Activated naive CD8-positive, alpha-beta T cell treated with anti-CD3 and anti-CD28 coated beads, Interleukin-2, amount 50 U/mL, for 24 hours (primary cell): ENCODE measurements around the gene EPHA7.

ENCODE experiments used
- ATAC-seq: fragments of 150-1000 bp; cut with Tn5 transposase; one replicate; pipeline ENCODE4 v1.10.0; 2021
- DNase-seq: peaks from one replicate; pipeline ENCODE4 v3.0.0; 2021
- H3K27ac Mint-ChIP-seq: one replicate; pipeline ENCODE4 v1.8.0; 2021; ENCODE audit warnings: mild to moderate bottlenecking, mixed read lengths
- H3K27me3 Mint-ChIP-seq: one replicate; pipeline ENCODE4 v1.8.0; 2021; ENCODE audit warnings: mixed read lengths
- H3K36me3 Mint-ChIP-seq: one replicate; pipeline ENCODE4 v1.8.0; 2021; ENCODE audit warnings: low read depth, mixed read lengths
- H3K4me1 Mint-ChIP-seq: one replicate; pipeline ENCODE4 v1.8.0; 2021; ENCODE audit warnings: mixed read lengths
- H3K4me3 Mint-ChIP-seq: one replicate; pipeline ENCODE4 v1.8.0; 2021; ENCODE audit warnings: mild to moderate bottlenecking, moderate library complexity, mixed read lengths
- H3K9me3 Mint-ChIP-seq: one replicate; pipeline ENCODE4 v1.8.0; 2021; ENCODE audit warnings: mixed read lengths

EPHA7 gene

DNA sequence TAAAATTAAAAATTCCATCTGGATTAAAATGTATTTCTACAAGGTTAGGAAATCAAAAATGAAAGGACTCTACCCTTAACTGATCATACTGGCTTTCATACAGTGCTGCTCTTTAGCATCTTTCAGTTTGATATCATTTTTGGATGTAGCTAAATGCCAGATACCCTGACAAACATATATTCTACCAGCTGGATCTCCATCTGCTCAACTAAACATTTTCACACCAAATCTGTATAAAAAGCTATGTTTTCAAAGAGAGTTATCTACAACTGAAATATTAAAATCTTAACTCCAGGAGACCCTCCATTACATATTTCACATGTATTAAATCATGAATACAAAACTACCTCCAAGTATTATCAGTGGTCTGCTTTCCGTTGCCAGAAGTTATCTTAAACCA, 95.7 kb downstream of the EPHA7 start:
- Mint-ChIP-seq H3K36me3 (no peaks in the 10 kb centered on the region), H3K27ac (no peak overlapping the region), H3K4me1 (no peaks in the 10 kb centered on the region), H3K27me3 (no peaks in the 10 kb centered on the region), H3K4me3 (no peak overlapping the region), H3K9me3 (peaks cover 5% of the 10 kb centered on the region)
- DNase-seq = no peak
- no peak for ATAC-seq

- DNase-seq = no peak
- Mint-ChIP-seq H3K27ac (no peak overlapping the region), H3K9me3 (peaks cover 5% of the 10 kb centered on the region), H3K4me3 (no peak overlapping the region), H3K4me1 (no peaks in the 10 kb centered on the region), H3K36me3 (no peaks in the 10 kb centered on the region), H3K27me3 (no peaks in the 10 kb centered on the region)
- ATAC-seq = no peak
These were observed 96.7 kb downstream of the EPHA7 start for GRCh38 chr6:93322651-93323050.

DNA sequence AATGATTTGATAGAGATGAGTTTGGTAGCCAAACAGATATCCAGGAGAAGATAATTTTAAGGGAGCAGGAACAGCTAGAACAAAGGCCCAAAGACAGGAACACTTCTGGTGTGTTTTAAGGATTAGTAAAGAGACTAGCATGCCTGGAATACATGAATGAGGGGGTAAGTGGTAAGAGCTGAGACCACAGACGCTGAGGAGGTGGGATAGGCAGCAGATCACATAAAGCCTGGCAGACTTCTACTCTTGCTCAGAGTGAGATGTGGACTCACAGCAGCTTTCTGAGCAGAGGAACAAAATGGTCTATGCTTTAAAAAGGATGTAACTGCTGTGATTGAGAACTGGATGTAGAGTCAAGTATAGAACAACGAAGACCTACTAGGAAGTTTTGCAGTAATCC, 100.1 kb downstream of the EPHA7 start:
- no peak overlapping the region for H3K4me3 Mint-ChIP-seq
- no peak for ATAC-seq
- no peaks in the 10 kb centered on the region for H3K4me1 Mint-ChIP-seq
- no peak for DNase-seq
- no peaks in the 10 kb centered on the region for H3K36me3 Mint-ChIP-seq
- H3K9me3 Mint-ChIP-seq = peaks cover 5% of the 10 kb centered on the region
- H3K27ac Mint-ChIP-seq = no peak overlapping the region
- H3K27me3 Mint-ChIP-seq = no peaks in the 10 kb centered on the region

GRCh38 chr6:93318121-93318520, 101.2 kb downstream of the EPHA7 start:
- no peaks in the 10 kb centered on the region for H3K36me3 Mint-ChIP-seq
- DNase-seq (no peak), ATAC-seq (no peak)
- H3K4me1 Mint-ChIP-seq = no peaks in the 10 kb centered on the region
- no peak overlapping the region for H3K27ac Mint-ChIP-seq
- no peak overlapping the region for H3K4me3 Mint-ChIP-seq
- H3K9me3 Mint-ChIP-seq = peaks cover 5% of the 10 kb centered on the region
- H3K27me3 Mint-ChIP-seq = no peaks in the 10 kb centered on the region

- peaks cover 5% of the 10 kb centered on the region for H3K9me3 Mint-ChIP-seq
- no peak for ATAC-seq
These were observed 101.8 kb downstream of the EPHA7 start for GRCh38 chr6:93317592-93317991.

GRCh38 chr6:93307505-93308409, 111.6 kb downstream of the EPHA7 start:
- Mint-ChIP-seq H3K4me3 (no peak overlapping the region), H3K4me1 (no peaks in the 10 kb centered on the region), H3K27me3 (no peaks in the 10 kb centered on the region), H3K36me3 (no peaks in the 10 kb centered on the region), H3K9me3 (peaks cover 10% of the 10 kb centered on the region), H3K27ac (no peak overlapping the region)
- ATAC-seq (no peak), DNase-seq (no peak)

More at GRCh38 chr6:93317592-93317991, 101.8 kb downstream of the EPHA7 start:
- no peak overlapping the region for H3K27ac Mint-ChIP-seq
- no peak overlapping the region for H3K4me3 Mint-ChIP-seq
- no peak for DNase-seq
- no peaks in the 10 kb centered on the region for H3K36me3 Mint-ChIP-seq
- H3K27me3 Mint-ChIP-seq = no peaks in the 10 kb centered on the region
- H3K4me1 Mint-ChIP-seq = no peaks in the 10 kb centered on the region

GRCh38 chr6:93305088-93305487, 114.3 kb downstream of the EPHA7 start:
- ATAC-seq (no peak), DNase-seq (no peak)
- Mint-ChIP-seq H3K4me3 (no peak overlapping the region), H3K36me3 (no peaks in the 10 kb centered on the region), H3K9me3 (peaks cover 5% of the 10 kb centered on the region), H3K27ac (no peak overlapping the region), H3K4me1 (no peaks in the 10 kb centered on the region), H3K27me3 (no peaks in the 10 kb centered on the region)

GRCh38 chr6:93304505-93304904, 114.9 kb downstream of the EPHA7 start:
- DNase-seq (no peak), ATAC-seq (no peak)
- no peaks in the 10 kb centered on the region for H3K4me1 Mint-ChIP-seq
- H3K9me3 Mint-ChIP-seq = peaks cover 5% of the 10 kb centered on the region
- no peak overlapping the region for H3K27ac Mint-ChIP-seq
- no peaks in the 10 kb centered on the region for H3K36me3 Mint-ChIP-seq
- no peaks in the 10 kb centered on the region for H3K27me3 Mint-ChIP-seq
- H3K4me3 Mint-ChIP-seq = no peak overlapping the region

DNA sequence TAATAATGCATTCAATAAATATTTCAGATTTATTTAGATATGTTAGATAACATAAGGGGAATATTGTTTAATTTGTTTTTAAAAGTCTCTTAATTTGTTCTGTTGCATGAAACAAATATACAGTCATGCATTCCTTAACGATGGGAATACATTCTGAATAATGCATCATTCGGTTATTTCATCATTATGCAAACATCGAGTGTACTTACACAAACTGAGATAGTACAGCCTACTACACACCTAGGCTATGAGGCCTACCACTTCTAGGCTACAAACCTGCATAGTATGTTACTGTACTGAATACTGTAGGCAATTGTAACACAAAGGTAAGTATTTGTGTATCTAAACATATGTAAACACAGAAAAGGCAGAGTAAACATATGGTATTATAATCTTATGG, 118.7 kb downstream of the EPHA7 start:
- Mint-ChIP-seq H3K4me1 (no peaks in the 10 kb centered on the region), H3K27ac (no peak overlapping the region)

DNA sequence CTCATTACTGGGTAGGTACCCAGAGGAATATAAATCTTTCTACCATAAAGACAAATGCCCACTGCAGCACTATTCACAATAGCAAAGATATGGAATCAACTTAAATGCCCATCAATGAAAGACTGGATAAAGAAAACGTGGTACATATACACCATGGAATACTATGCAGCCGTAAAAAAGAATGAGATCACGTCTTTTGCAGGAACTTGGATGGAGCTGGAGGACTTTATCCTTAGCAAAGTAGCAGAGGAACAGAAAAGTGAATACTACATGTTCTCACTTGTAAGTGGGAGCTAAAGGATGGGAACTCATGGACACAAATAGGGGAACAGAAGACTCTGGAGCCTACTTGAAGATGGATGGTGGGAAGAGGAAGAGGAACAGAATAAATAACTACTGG, 119.7 kb downstream of the EPHA7 start:
- H3K36me3 Mint-ChIP-seq = no peaks in the 10 kb centered on the region

More for the DNA sequence above, 118.7 kb downstream of the EPHA7 start:
- DNase-seq (no peak), ATAC-seq (no peak)
- H3K27me3 Mint-ChIP-seq = no peaks in the 10 kb centered on the region
- H3K36me3 Mint-ChIP-seq = no peaks in the 10 kb centered on the region
- no peak overlapping the region for H3K4me3 Mint-ChIP-seq
- peaks cover 3% of the 10 kb centered on the region for H3K9me3 Mint-ChIP-seq

DNA sequence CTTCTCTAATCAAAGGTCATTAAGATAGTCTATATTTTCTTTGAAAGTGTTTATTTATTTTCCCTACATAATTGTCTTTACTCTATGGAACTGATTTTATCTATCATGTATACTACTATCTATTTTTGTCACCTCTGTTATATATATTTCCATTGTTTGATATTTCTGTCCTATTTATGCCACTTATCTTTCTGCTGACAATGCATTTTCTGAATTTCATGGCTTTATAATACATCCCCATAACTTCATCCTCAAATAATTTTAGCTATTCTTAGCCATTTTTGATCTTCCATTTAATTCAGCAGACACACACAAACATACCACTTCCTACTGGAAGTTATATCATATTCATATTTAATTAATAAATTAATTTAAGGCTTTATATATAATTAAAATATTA, 123.7 kb downstream of the EPHA7 start:
- Mint-ChIP-seq H3K4me1 (no peaks in the 10 kb centered on the region), H3K4me3 (no peak overlapping the region), H3K9me3 (peaks cover 13% of the 10 kb centered on the region), H3K27ac (no peak overlapping the region), H3K36me3 (no peaks in the 10 kb centered on the region), H3K27me3 (no peaks in the 10 kb centered on the region)
- DNase-seq (no peak), ATAC-seq (no peak)

More for the DNA sequence above, 119.7 kb downstream of the EPHA7 start:
- H3K9me3 Mint-ChIP-seq = peaks cover 7% of the 10 kb centered on the region
- DNase-seq = no peak
- H3K4me1 Mint-ChIP-seq = no peaks in the 10 kb centered on the region
- H3K27me3 Mint-ChIP-seq = no peaks in the 10 kb centered on the region
- no peak overlapping the region for H3K27ac Mint-ChIP-seq
- no peak for ATAC-seq
- H3K4me3 Mint-ChIP-seq = no peak overlapping the region

DNA sequence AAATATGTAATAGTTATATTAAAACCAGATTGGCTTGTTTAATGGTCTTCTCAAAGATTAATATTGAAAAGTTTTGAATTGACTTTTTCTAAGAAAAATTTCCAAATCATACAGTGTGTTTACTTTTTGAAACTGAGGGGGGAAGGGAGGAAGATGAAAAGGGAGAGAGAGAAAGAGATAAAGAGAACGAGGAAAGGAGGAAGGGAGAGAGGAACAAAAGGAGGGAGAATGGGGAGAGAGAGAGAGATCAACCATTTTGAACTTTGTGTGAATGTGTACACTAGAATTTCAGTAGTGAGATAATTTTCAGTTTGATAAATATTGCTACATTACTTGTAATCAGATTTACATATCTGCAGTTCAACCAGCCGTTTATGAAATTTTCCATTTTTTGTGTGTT, 124.5 kb downstream of the EPHA7 start:
- Mint-ChIP-seq H3K4me1 (no peaks in the 10 kb centered on the region), H3K27ac (no peak overlapping the region), H3K27me3 (no peaks in the 10 kb centered on the region), H3K36me3 (no peaks in the 10 kb centered on the region), H3K4me3 (no peak overlapping the region), H3K9me3 (peaks cover 13% of the 10 kb centered on the region)
- DNase-seq (no peak), ATAC-seq (no peak)

DNA sequence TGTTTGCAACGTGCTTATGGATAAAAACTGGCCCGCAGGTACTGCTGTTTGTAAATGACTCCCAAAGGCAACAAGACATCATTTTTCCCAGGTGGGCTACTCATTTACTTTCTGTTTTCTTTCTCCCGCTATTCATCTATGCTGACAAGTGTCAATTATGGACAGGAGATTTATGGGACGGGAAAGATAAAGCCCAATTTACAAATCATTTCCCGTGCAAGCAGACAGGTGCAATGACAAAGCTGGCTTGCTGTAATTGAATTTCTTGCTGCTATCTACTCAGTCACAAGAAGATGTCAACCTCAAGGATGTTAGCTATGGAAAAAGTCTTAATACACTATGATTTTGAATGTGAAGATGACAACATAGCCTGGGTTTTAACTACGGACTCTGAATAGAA, 125.5 kb downstream of the EPHA7 start:
- Mint-ChIP-seq H3K27ac (no peak overlapping the region), H3K9me3 (peaks cover 13% of the 10 kb centered on the region), H3K4me3 (no peak overlapping the region), H3K36me3 (no peaks in the 10 kb centered on the region), H3K27me3 (no peaks in the 10 kb centered on the region), H3K4me1 (no peaks in the 10 kb centered on the region)
- ATAC-seq = no peak
- no peak for DNase-seq

DNA sequence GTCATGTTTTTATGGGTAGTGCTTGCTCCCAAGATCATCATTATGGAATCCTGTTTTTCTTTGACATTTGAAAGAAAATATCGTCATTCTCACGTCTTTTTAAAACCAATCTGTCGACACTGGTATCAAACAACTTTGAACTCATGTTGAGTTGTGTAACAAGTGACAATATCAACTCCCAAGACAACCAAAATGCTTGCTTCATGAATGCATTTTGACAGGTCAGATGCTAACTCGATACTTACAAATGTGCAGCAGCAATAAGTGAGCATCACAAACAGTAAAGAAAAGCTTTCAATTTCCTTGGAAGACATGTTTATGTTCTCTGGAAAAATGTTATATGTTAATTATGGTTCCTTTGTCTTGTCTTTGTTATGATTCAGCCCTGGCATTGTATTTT, 125.9 kb downstream of the EPHA7 start:
- no peaks in the 10 kb centered on the region for H3K27me3 Mint-ChIP-seq
- no peak overlapping the region for H3K27ac Mint-ChIP-seq
- no peak for DNase-seq
- no peaks in the 10 kb centered on the region for H3K4me1 Mint-ChIP-seq
- H3K4me3 Mint-ChIP-seq = no peak overlapping the region
- H3K9me3 Mint-ChIP-seq = peaks cover 13% of the 10 kb centered on the region
- no peak for ATAC-seq
- no peaks in the 10 kb centered on the region for H3K36me3 Mint-ChIP-seq

DNA sequence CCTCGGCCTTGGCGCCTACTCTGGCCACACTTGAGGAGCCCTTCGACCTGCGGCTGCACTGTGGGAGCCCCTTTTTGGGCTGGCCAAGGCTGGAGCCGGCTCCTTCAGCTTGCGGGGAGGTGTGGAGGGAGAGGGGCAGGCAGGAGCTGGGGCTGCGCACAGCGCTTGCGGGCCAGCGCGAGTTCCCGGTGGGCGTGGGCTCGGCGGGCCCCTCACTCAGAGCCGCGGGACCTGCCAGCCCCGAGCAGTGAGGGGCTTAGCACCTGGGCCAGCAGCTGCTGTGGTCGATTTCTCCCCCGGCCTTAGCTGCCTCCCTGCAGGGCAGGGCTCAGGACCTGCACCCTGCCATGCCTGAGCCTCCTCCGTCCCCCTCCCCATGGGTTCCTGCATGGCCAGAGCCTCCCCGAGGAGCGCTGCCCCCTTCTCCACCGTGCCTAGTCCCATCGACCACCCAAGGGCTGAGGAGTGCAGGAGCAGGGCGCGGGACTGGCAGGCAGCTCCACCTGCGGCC, 136.8 kb downstream of the EPHA7 start:
- Mint-ChIP-seq H3K4me3 (no peak overlapping the region), H3K27me3 (no peaks in the 10 kb centered on the region), H3K4me1 (no peaks in the 10 kb centered on the region), H3K27ac (no peak overlapping the region), H3K36me3 (no peaks in the 10 kb centered on the region), H3K9me3 (peaks cover 11% of the 10 kb centered on the region)
- DNase-seq (no peak), ATAC-seq (no peak)
